Measurements from ENCODE around the gene HSF2BP. TPM values are rescaled to one million over a fixed set of nuclear protein-coding genes. Genes with fewer than 3 reads are reported as not detected.

The HSF2BP gene
- polyA plus RNA-seq, 1 donor (not counting 4 experiments of a cell fraction or from before 2014, with no cell fraction given) = 6.1 TPM

DNA sequence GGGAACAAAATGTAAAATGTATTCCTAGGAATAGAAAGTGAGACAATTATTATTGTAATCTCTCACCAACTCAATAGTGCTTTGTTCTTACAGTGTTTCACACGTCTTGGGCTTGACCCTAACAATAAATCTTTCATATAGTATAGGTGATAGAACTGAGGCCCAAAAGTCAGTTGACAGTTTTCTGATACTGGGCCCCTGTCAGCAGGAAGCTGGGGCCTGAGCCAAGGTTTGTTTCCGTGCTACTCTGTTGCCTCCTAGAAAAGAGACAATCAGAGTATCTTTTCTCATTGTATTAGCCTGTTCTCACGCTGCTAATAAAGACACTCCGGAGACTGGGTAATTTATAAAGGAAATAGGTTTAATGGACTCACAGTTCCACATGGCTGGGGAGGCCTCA, 5.1 kb upstream of the HSF2BP start:
- Histone ChIP-seq H3K27ac (ENCODE audit: control insufficient read depth, insufficient read depth, low read length) (no peak overlapping the region), H3K27me3 (ENCODE audit: control insufficient read depth, extremely low read depth, insufficient read depth, low read length) (no peaks in the 10 kb centered on the region), H3K9me1 (ENCODE audit: control insufficient read depth, extremely low read depth, insufficient read depth, low read length) (peaks cover 2% of the 10 kb centered on the region), H3K9ac (ENCODE audit: control insufficient read depth, extremely low read depth, insufficient read depth, low read length) (no peak overlapping the region), H3K79me2 (ENCODE audit: control insufficient read depth, insufficient read depth, low read length) (peaks cover 86% of the 10 kb centered on the region), H3K4me1 (ENCODE audit: control insufficient read depth, extremely low read depth, insufficient read depth, low read length) (peaks cover 12% of the 10 kb centered on the region), H3K9me3 (ENCODE audit: control insufficient read depth, low read depth, low read length) (no peaks in the 10 kb centered on the region), H2AFZ (ENCODE audit: control insufficient read depth, low read length) (no peak overlapping the region), H3K36me3 (ENCODE audit: control insufficient read depth in 2 of 2, extremely low read depth in 1 of 2, insufficient read depth in 2 of 2, low read length in 2 of 2) (peaks cover 17 to 22% of the 10 kb centered on the region in 2 experiments), H3K4me3 (ENCODE audit: control insufficient read depth in 2 of 3, extremely low read depth in 1 of 3, insufficient read depth in 2 of 3, low read depth in 1 of 3, low read length in 3 of 3) (no peak overlapping the region), H4K20me1 (ENCODE audit: control insufficient read depth, extremely low read depth, insufficient read depth, low read length) (no peaks in the 10 kb centered on the region), H3K4me2 (ENCODE audit: control insufficient read depth, extremely low read depth, insufficient read depth, low read depth, low read length) (no peak overlapping the region)
- DNase-seq (ENCODE audit: low read depth, low spot score) (no peak), FAIRE-seq (no peak)
- dilution Hi-C loops (cut with MboI; ENCODE audit: extremely low pct_ligation_motif_present, low sequenced_read_pairs) = no loop called here
- TF ChIP-seq, protein P1, sequence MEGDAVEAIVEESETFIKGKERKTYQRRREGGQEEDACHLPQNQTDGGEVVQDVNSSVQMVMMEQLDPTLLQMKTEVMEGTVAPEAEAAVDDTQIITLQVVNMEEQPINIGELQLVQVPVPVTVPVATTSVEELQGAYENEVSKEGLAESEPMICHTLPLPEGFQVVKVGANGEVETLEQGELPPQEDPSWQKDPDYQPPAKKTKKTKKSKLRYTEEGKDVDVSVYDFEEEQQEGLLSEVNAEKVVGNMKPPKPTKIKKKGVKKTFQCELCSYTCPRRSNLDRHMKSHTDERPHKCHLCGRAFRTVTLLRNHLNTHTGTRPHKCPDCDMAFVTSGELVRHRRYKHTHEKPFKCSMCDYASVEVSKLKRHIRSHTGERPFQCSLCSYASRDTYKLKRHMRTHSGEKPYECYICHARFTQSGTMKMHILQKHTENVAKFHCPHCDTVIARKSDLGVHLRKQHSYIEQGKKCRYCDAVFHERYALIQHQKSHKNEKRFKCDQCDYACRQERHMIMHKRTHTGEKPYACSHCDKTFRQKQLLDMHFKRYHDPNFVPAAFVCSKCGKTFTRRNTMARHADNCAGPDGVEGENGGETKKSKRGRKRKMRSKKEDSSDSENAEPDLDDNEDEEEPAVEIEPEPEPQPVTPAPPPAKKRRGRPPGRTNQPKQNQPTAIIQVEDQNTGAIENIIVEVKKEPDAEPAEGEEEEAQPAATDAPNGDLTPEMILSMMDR (optimal IDR thresholded peaks at IDR 0.05 in 1 of 3, IDR thresholded peaks at IDR 0.05 in 1 of 3, conservative IDR thresholded peaks at IDR 0.05 in 1 of 3; ENCODE audit: extremely low read depth in 1 of 3, insufficient read depth in 2 of 3, low read length in 3 of 3) = no peak
- no peak for TF ChIP-seq EZH2 (IDR thresholded peaks at IDR 0.05; ENCODE audit: low read length)

DNA sequence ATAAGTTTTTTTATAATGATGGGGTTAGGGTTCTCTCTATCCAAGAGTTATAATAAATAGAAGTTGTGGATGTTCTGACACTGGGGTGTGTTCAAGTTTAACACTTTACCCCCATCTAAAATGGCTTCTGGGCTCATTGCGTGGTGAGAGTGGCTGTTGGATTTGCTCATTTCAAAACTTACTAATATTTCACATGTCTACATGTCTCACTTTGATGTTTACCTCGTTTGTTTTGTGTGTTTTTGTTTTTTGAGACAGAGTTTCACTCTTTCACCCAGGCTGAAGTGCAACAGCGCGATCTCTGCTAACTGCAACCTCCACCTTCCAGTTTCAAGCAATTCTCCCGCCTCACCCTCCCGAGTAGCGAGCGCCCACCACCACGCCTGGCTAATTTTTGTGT, 3.7 kb upstream of the HSF2BP start:
- H2AFZ ChIP-seq (ENCODE audit: control insufficient read depth, low read length) = no peak overlapping the region
- H3K27ac ChIP-seq (ENCODE audit: control insufficient read depth, insufficient read depth, low read length) = no peak overlapping the region
- no peak overlapping the region for H3K4me3 ChIP-seq (ENCODE audit: control insufficient read depth in 2 of 3, extremely low read depth in 1 of 3, insufficient read depth in 2 of 3, low read depth in 1 of 3, low read length in 3 of 3)
- no peaks in the 10 kb centered on the region for H3K27me3 ChIP-seq (ENCODE audit: control insufficient read depth, extremely low read depth, insufficient read depth, low read length)
- H3K4me2 ChIP-seq (ENCODE audit: control insufficient read depth, extremely low read depth, insufficient read depth, low read depth, low read length) = no peak overlapping the region
- no peak for TF ChIP-seq EZH2 (IDR thresholded peaks at IDR 0.05; ENCODE audit: low read length)
- dilution Hi-C loops (cut with MboI; ENCODE audit: extremely low pct_ligation_motif_present, low sequenced_read_pairs) = no loop called here
- H3K9me1 ChIP-seq (ENCODE audit: control insufficient read depth, extremely low read depth, insufficient read depth, low read length) = peaks cover 2% of the 10 kb centered on the region
- H3K79me2 ChIP-seq (ENCODE audit: control insufficient read depth, insufficient read depth, low read length) = peaks cover 74% of the 10 kb centered on the region
- no peak for DNase-seq (ENCODE audit: low read depth, low spot score)
- no peak overlapping the region for H3K9ac ChIP-seq (ENCODE audit: control insufficient read depth, extremely low read depth, insufficient read depth, low read length)
- no peaks in the 10 kb centered on the region for H4K20me1 ChIP-seq (ENCODE audit: control insufficient read depth, extremely low read depth, insufficient read depth, low read length)
- peaks cover 17 to 22% of the 10 kb centered on the region in 2 experiments for H3K36me3 ChIP-seq (ENCODE audit: control insufficient read depth in 2 of 2, extremely low read depth in 1 of 2, insufficient read depth in 2 of 2, low read length in 2 of 2)
- no peak for FAIRE-seq
- no peaks in the 10 kb centered on the region for H3K9me3 ChIP-seq (ENCODE audit: control insufficient read depth, low read depth, low read length)
- peaks cover 14% of the 10 kb centered on the region for H3K4me1 ChIP-seq (ENCODE audit: control insufficient read depth, extremely low read depth, insufficient read depth, low read length)

DNA sequence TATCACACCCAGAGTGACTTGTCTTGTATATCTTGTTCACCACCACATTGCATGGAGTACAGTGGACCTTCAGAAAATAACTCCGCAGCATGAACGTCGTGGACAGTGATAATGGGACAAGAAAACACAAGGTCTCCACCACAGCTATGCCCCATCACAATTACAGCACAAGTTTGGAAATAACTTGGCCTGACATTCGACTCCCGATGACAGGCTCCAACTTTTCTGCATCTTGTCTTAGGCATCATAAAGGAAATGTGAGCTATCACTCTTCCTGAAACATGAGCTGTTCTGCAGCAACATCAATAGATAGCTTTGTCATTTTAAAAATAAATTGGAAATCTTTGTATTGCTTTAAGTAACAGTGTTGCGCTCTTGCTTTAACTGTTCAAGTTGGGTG, 3.0 kb upstream of the HSF2BP start:
- dilution Hi-C loops (cut with MboI; ENCODE audit: extremely low pct_ligation_motif_present, low sequenced_read_pairs) = no loop called here
- Histone ChIP-seq H3K9me1 (ENCODE audit: control insufficient read depth, extremely low read depth, insufficient read depth, low read length) (peaks cover 2% of the 10 kb centered on the region), H3K4me1 (ENCODE audit: control insufficient read depth, extremely low read depth, insufficient read depth, low read length) (peaks cover 14% of the 10 kb centered on the region), H3K4me3 (ENCODE audit: control insufficient read depth in 2 of 3, extremely low read depth in 1 of 3, insufficient read depth in 2 of 3, low read depth in 1 of 3, low read length in 3 of 3) (no peak overlapping the region), H3K9ac (ENCODE audit: control insufficient read depth, extremely low read depth, insufficient read depth, low read length) (no peak overlapping the region), H2AFZ (ENCODE audit: control insufficient read depth, low read length) (no peak overlapping the region), H3K9me3 (ENCODE audit: control insufficient read depth, low read depth, low read length) (no peaks in the 10 kb centered on the region), H4K20me1 (ENCODE audit: control insufficient read depth, extremely low read depth, insufficient read depth, low read length) (no peaks in the 10 kb centered on the region), H3K27ac (ENCODE audit: control insufficient read depth, insufficient read depth, low read length) (no peak overlapping the region), H3K4me2 (ENCODE audit: control insufficient read depth, extremely low read depth, insufficient read depth, low read depth, low read length) (no peak overlapping the region), H3K27me3 (ENCODE audit: control insufficient read depth, extremely low read depth, insufficient read depth, low read length) (no peaks in the 10 kb centered on the region), H3K36me3 (ENCODE audit: control insufficient read depth in 2 of 2, extremely low read depth in 1 of 2, insufficient read depth in 2 of 2, low read length in 2 of 2) (peaks cover 17 to 22% of the 10 kb centered on the region in 2 experiments), H3K79me2 (ENCODE audit: control insufficient read depth, insufficient read depth, low read length) (peaks cover 69% of the 10 kb centered on the region)
- FAIRE-seq (no peak), DNase-seq (ENCODE audit: low read depth, low spot score) (no peak)
- no peak for TF ChIP-seq EZH2 (IDR thresholded peaks at IDR 0.05; ENCODE audit: low read length)
- TF ChIP-seq, protein P1 (optimal IDR thresholded peaks at IDR 0.05 in 1 of 3, IDR thresholded peaks at IDR 0.05 in 1 of 3, conservative IDR thresholded peaks at IDR 0.05 in 1 of 3; ENCODE audit: extremely low read depth in 1 of 3, insufficient read depth in 2 of 3, low read length in 3 of 3) = no peak
